ENCODE data around the gene ENPP5.

DNA sequence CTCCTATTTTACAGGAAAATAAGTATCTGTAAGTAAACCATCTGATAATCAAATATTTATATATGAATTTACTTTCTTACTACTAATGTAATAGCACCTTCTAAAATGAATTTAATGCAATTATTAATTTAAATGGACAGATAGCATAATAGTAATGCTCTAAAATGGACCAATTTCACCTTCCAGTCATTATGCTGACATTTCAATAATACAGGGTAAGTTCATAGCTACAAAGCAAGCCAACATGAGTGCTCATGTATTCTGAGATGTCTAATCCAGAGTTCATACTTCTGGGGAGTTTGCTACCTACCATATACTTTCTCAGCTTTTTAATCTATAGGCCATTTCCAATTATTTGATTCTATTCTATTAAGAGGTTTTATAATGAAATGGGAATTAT is 11.6 kb downstream of the ENPP5 start:
- TF ChIP-seq, protein P1, sequence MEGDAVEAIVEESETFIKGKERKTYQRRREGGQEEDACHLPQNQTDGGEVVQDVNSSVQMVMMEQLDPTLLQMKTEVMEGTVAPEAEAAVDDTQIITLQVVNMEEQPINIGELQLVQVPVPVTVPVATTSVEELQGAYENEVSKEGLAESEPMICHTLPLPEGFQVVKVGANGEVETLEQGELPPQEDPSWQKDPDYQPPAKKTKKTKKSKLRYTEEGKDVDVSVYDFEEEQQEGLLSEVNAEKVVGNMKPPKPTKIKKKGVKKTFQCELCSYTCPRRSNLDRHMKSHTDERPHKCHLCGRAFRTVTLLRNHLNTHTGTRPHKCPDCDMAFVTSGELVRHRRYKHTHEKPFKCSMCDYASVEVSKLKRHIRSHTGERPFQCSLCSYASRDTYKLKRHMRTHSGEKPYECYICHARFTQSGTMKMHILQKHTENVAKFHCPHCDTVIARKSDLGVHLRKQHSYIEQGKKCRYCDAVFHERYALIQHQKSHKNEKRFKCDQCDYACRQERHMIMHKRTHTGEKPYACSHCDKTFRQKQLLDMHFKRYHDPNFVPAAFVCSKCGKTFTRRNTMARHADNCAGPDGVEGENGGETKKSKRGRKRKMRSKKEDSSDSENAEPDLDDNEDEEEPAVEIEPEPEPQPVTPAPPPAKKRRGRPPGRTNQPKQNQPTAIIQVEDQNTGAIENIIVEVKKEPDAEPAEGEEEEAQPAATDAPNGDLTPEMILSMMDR (IDR thresholded peaks at IDR 0.05), result no peak
- no peak for TF ChIP-seq EP300 (IDR thresholded peaks at IDR 0.05)

All from gastroesophageal sphincter (tissue), 3 donors.